ENCODE results near the gene ENG. TPM values are rescaled to one million over a fixed set of nuclear protein-coding genes. Genes with fewer than 3 reads are reported as not detected.

ENG gene
- total RNA-seq, 1 donor = 60.8 TPM

DNA sequence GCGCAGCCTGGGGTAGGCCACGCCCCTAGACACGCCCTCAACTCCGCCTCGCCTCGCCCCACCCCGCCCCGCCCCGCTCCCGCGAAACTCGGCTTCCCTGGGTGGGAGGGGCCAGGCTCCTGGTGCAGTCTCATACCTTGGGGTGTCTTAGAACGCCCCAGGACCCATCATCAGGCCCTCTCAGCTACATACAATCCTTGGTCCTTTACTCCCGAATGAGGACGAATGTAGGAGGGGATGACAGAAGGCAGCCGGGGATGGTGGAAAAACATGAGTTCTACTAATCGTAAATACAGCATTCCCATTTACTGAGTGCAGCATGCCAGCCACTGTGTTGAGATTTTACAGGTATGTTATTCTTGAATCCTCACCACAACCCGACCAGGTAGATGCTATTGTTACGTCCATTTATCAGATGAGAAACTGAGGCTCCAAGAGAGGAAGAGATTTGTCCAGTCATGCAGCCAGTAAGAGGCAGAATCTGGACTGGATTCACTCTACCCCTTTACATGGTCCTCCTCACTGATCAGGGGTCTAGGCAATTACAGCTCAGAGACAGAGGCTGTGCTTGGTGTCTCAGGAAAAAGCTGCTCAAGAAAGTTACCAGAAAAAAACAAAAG is 82.8 kb downstream of the ENG start:
- Histone ChIP-seq H3K27ac (ENCODE audit: low read depth, low read length) (no peak overlapping the region), H2AFZ (ENCODE audit: low read length) (no peak overlapping the region), H3K9me3 (ENCODE audit: low read depth, low read length) (no peaks in the 10 kb centered on the region), H3K4me3 (ENCODE audit: insufficient read depth, low read length) (peak overlapping the region; percentile 73), H3K79me2 (ENCODE audit: insufficient read depth, low read length) (no peaks in the 10 kb centered on the region), H3K4me2 (ENCODE audit: insufficient read depth, low read length) (peak overlapping the region; percentile 86), H3K4me1 (ENCODE audit: insufficient read depth, low read length) (peaks cover 11% of the 10 kb centered on the region), H3K27me3 (ENCODE audit: insufficient read depth, low read length) (peaks cover 4% of the 10 kb centered on the region), H3K36me3 (ENCODE audit: insufficient read depth, low read length) (no peaks in the 10 kb centered on the region), H4K20me1 (ENCODE audit: insufficient read depth, low read length) (peaks cover 3% of the 10 kb centered on the region)
- peak; percentile 80 for DNase-seq (ENCODE audit: insufficient read length, low spot score, missing footprints)
- TF ChIP-seq, protein P1, sequence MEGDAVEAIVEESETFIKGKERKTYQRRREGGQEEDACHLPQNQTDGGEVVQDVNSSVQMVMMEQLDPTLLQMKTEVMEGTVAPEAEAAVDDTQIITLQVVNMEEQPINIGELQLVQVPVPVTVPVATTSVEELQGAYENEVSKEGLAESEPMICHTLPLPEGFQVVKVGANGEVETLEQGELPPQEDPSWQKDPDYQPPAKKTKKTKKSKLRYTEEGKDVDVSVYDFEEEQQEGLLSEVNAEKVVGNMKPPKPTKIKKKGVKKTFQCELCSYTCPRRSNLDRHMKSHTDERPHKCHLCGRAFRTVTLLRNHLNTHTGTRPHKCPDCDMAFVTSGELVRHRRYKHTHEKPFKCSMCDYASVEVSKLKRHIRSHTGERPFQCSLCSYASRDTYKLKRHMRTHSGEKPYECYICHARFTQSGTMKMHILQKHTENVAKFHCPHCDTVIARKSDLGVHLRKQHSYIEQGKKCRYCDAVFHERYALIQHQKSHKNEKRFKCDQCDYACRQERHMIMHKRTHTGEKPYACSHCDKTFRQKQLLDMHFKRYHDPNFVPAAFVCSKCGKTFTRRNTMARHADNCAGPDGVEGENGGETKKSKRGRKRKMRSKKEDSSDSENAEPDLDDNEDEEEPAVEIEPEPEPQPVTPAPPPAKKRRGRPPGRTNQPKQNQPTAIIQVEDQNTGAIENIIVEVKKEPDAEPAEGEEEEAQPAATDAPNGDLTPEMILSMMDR (IDR thresholded peaks at IDR 0.05; ENCODE audit: extremely low read depth, low read depth, low read length) = no peak

DNA sequence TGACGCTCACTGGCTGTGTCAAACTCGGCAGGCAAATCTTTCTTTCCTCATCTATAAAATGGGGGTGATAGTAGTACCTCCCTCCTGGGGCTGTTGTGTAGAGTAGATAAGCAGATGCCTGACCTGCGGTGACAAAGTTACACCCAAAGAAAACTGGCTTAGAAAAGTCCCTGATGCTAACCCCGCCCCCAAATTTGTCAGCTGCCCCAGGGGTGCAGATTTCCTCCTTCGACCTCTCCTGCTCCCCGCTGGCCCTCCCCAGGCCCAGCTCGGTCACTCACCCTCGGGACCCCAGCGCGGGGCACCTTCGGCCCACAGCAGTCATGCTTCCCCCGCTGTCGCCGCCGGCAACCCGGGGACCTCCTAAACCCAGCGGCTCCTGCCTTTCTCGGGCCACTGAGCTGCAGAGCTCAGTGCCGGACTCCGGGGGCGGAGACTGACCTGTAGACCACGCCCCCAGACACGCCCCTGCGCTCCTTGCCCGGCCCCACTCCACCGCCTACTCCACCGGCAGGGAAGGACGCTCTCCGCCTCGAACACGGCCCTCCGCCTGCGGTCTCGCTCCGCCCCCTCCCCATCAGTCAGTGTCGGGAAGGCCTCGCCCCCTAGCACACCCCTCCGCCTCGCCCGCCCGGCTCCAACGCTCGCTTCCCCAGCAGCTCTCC is 83.4 kb downstream of the ENG start:
- peaks cover 3% of the 10 kb centered on the region for H4K20me1 ChIP-seq (ENCODE audit: insufficient read depth, low read length)
- no peaks in the 10 kb centered on the region for H3K9me3 ChIP-seq (ENCODE audit: low read depth, low read length)
- TF ChIP-seq, protein P1 (IDR thresholded peaks at IDR 0.05; ENCODE audit: extremely low read depth, low read depth, low read length) = no peak
- peak overlapping the region; percentile 86 for H3K4me2 ChIP-seq (ENCODE audit: insufficient read depth, low read length)
- H3K27ac ChIP-seq (ENCODE audit: low read depth, low read length) = no peak overlapping the region
- H3K79me2 ChIP-seq (ENCODE audit: insufficient read depth, low read length) = no peaks in the 10 kb centered on the region
- peak overlapping the region; percentile 81 for H2AFZ ChIP-seq (ENCODE audit: low read length)
- peaks cover 11% of the 10 kb centered on the region for H3K4me1 ChIP-seq (ENCODE audit: insufficient read depth, low read length)
- peak overlapping the region; percentile 73 for H3K4me3 ChIP-seq (ENCODE audit: insufficient read depth, low read length)
- DNase-seq (ENCODE audit: insufficient read length, low spot score, missing footprints) = peak; percentile 98
- H3K27me3 ChIP-seq (ENCODE audit: insufficient read depth, low read length) = peaks cover 4% of the 10 kb centered on the region
- H3K36me3 ChIP-seq (ENCODE audit: insufficient read depth, low read length) = no peaks in the 10 kb centered on the region

GRCh38 chr9:127770583-127770904 is 83.9 kb downstream of the ENG start:
- no peak for DNase-seq (ENCODE audit: insufficient read length, low spot score, missing footprints)
- Histone ChIP-seq H3K27ac (ENCODE audit: low read depth, low read length) (no peak overlapping the region), H3K9me3 (ENCODE audit: low read depth, low read length) (no peaks in the 10 kb centered on the region), H3K4me1 (ENCODE audit: insufficient read depth, low read length) (peaks cover 11% of the 10 kb centered on the region), H3K36me3 (ENCODE audit: insufficient read depth, low read length) (no peaks in the 10 kb centered on the region), H3K4me2 (ENCODE audit: insufficient read depth, low read length) (peak overlapping the region; percentile 86), H3K4me3 (ENCODE audit: insufficient read depth, low read length) (peak overlapping the region; percentile 73), H2AFZ (ENCODE audit: low read length) (no peak overlapping the region), H4K20me1 (ENCODE audit: insufficient read depth, low read length) (peaks cover 3% of the 10 kb centered on the region), H3K27me3 (ENCODE audit: insufficient read depth, low read length) (peaks cover 4% of the 10 kb centered on the region), H3K79me2 (ENCODE audit: insufficient read depth, low read length) (no peaks in the 10 kb centered on the region)
- TF ChIP-seq, protein P1 (IDR thresholded peaks at IDR 0.05; ENCODE audit: extremely low read depth, low read depth, low read length) = no peak

- Histone ChIP-seq H3K36me3 (ENCODE audit: insufficient read depth, low read length) (no peaks in the 10 kb centered on the region), H3K27me3 (ENCODE audit: insufficient read depth, low read length) (peaks cover 4% of the 10 kb centered on the region), H3K4me1 (ENCODE audit: insufficient read depth, low read length) (peaks cover 11% of the 10 kb centered on the region), H3K27ac (ENCODE audit: low read depth, low read length) (no peak overlapping the region), H3K4me3 (ENCODE audit: insufficient read depth, low read length) (no peak overlapping the region), H3K9me3 (ENCODE audit: low read depth, low read length) (no peaks in the 10 kb centered on the region), H3K4me2 (ENCODE audit: insufficient read depth, low read length) (no peak overlapping the region), H3K79me2 (ENCODE audit: insufficient read depth, low read length) (no peaks in the 10 kb centered on the region), H4K20me1 (ENCODE audit: insufficient read depth, low read length) (peaks cover 3% of the 10 kb centered on the region), H2AFZ (ENCODE audit: low read length) (no peak overlapping the region)
- no peak for DNase-seq (ENCODE audit: insufficient read length, low spot score, missing footprints)
- TF ChIP-seq, protein P1 (IDR thresholded peaks at IDR 0.05; ENCODE audit: extremely low read depth, low read depth, low read length) = no peak
These were observed 84.4 kb downstream of the ENG start for GRCh38 chr9:127769929-127770582.
